DMS153 treated with DMSO at 0.1 percent for 48 hours (cell line): Measurements from ENCODE around the gene SHISA5.
"Not testable (repeated sequence)": the region's sequence is repeated elsewhere in the genome, so short reads cannot be mapped to it uniquely, and the experiment has no call there.

Experiments used
- DNase-seq: peaks from one replicate; lab custom pipeline; 2025; ENCODE audit not compliant: unreplicated experiment; lab: John Stamatoyannopoulos, UW

Gene SHISA5

GRCh38 chr3:48461767-48462166 is 42.2 kb downstream of the SHISA5 start:
- DNase-seq, result not testable (repeated sequence)

- no peak for DNase-seq
Observed at GRCh38 chr3:48460517-48460902, 43.5 kb downstream of the SHISA5 start.

- no peak for DNase-seq
Observed at GRCh38 chr3:48459773-48460516, 44.0 kb downstream of the SHISA5 start.

- no peak for DNase-seq
Observed at GRCh38 chr3:48459331-48459730, 44.6 kb downstream of the SHISA5 start.

- no peak for DNase-seq
Observed at GRCh38 chr3:48456456-48456855, 47.5 kb downstream of the SHISA5 start.

- DNase-seq, result no peak
Observed at GRCh38 chr3:48451270-48451669, 52.7 kb downstream of the SHISA5 start.

- peak; percentile 4 for DNase-seq
Observed at GRCh38 chr3:48446425-48447193, 57.4 kb downstream of the SHISA5 start, which contains the start of gene ATRIP. TSS of gene ATRIP (plus strand) at chr3:48446737. CDS start at chr3:48446846, 109 bp downstream.

GRCh38 chr3:48446043-48446424 is 57.9 kb downstream of the SHISA5 start:
- no peak for DNase-seq

- no peak for DNase-seq
Observed at GRCh38 chr3:48445277-48445882, 58.6 kb downstream of the SHISA5 start.

GRCh38 chr3:48441940-48442339 is 62.0 kb downstream of the SHISA5 start:
- no peak for DNase-seq

GRCh38 chr3:48440590-48440958 is 63.4 kb downstream of the SHISA5 start:
- no peak for DNase-seq

GRCh38 chr3:48439820-48440589 is 64.0 kb downstream of the SHISA5 start, which contains the start of the genes CCDC51 and TMA7:
TSS of gene CCDC51 (minus strand) at chr3:48440119. CDS start at chr3:48435128, 4,991 bp downstream.
TSS of gene TMA7 (plus strand) at chr3:48440257. CDS start at chr3:48440297, 40 bp downstream.
- DNase-seq, result peak; percentile 61

- no peak for DNase-seq
Observed at GRCh38 chr3:48437812-48438211, 66.2 kb downstream of the SHISA5 start.

- DNase-seq, result no peak
Observed at GRCh38 chr3:48436855-48437254, 67.1 kb downstream of the SHISA5 start.

- no peak for DNase-seq
Observed at GRCh38 chr3:48436477-48436787, 67.5 kb downstream of the SHISA5 start.

- DNase-seq, result peak; percentile 10
Observed at GRCh38 chr3:48435774-48436476, 68.0 kb downstream of the SHISA5 start.

- no peak for DNase-seq
Observed at GRCh38 chr3:48435223-48435595, 68.8 kb downstream of the SHISA5 start.

GRCh38 chr3:48434591-48435222 is 69.3 kb downstream of the SHISA5 start:
- DNase-seq, result no peak

GRCh38 chr3:48433472-48434118 is 70.4 kb downstream of the SHISA5 start:
- no peak for DNase-seq
